ENCODE results near the gene ARHGAP26. TPM values are rescaled to one million over a fixed set of nuclear protein-coding genes. Genes with fewer than 3 reads are reported as not detected.

ARHGAP26 gene
- total RNA-seq, 4 donors from 2014 or later: 11.1 to 36.1 (median 21.8) TPM

DNA sequence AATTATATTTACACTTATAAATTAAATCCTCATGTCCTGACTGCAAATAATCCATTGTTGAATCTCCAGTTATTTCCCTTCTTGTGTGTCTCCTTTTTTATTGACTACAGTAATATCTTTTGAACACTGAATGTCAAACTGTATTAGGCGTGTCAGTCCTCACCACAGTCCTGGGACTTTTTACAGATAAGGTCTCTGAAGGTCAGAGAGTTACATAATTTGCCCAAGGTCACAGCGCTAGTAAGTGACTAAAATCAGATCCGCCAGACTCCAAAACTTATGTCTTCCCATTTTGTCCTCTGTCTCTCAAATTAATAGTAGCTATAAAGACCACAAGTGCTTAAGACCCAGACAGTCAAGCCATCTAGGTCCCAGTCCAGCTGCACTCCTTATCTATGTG, 359.0 kb downstream of the ARHGAP26 start:
- TF ChIP-seq, protein P1, sequence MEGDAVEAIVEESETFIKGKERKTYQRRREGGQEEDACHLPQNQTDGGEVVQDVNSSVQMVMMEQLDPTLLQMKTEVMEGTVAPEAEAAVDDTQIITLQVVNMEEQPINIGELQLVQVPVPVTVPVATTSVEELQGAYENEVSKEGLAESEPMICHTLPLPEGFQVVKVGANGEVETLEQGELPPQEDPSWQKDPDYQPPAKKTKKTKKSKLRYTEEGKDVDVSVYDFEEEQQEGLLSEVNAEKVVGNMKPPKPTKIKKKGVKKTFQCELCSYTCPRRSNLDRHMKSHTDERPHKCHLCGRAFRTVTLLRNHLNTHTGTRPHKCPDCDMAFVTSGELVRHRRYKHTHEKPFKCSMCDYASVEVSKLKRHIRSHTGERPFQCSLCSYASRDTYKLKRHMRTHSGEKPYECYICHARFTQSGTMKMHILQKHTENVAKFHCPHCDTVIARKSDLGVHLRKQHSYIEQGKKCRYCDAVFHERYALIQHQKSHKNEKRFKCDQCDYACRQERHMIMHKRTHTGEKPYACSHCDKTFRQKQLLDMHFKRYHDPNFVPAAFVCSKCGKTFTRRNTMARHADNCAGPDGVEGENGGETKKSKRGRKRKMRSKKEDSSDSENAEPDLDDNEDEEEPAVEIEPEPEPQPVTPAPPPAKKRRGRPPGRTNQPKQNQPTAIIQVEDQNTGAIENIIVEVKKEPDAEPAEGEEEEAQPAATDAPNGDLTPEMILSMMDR (IDR thresholded peaks at IDR 0.05): no peak
- TF ChIP-seq POLR2A (IDR thresholded peaks at IDR 0.05) (no peak), EP300 (IDR thresholded peaks at IDR 0.05) (no peak), POLR2AphosphoS5 (IDR thresholded peaks at IDR 0.05) (no peak)
- Histone ChIP-seq H3K36me3 (no peaks in the 10 kb centered on the region), H3K9me3 (no peaks in the 10 kb centered on the region), H3K27ac (no peak overlapping the region), H3K4me1 (peaks cover 37% of the 10 kb centered on the region), H3K4me3 (no peak overlapping the region), H3K27me3 (no peaks in the 10 kb centered on the region)
- 70% methylated on average over 3 of the region's 3 CpGs for WGBS
- no peak for DNase-seq (ENCODE audit: low spot score in 2 of 2)

DNA sequence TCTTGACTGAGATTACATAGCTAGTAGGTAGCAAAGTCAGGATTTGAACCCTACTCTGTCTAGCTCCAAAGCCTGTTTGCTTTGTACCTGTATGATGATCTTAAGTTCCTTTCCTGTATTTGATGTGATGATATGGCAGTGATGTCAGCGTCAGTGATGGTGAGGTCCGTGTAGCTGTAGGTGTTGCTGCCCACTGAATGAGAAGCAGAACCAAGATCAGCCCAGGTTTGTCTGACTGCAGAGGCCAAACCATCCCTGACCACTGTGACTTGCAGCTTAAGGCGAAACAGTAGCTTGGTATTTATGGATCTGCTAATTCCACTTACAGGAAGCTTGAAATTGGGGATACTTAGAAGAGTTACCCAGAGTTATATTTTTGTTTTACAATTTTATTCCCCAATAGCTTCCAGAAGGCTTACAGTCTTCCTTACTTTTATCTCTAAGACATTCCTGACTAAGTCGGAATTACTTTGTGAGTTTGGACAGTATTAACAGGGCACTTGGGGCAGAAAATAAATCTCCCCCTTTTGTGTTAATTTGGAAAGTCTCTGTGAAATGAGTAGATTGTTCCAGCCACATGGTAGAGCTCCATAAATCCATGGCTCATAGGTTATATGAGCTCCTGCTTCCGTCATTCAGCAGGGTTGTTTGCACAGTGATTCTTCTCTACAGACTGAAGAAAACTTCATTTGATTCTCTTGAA, 359.9 kb downstream of the ARHGAP26 start:
- no peak overlapping the region for H3K27ac ChIP-seq
- no peaks in the 10 kb centered on the region for H3K36me3 ChIP-seq
- no peaks in the 10 kb centered on the region for H3K9me3 ChIP-seq
- no peak for DNase-seq (ENCODE audit: low spot score in 2 of 2)
- no peaks in the 10 kb centered on the region for H3K27me3 ChIP-seq
- peaks cover 37% of the 10 kb centered on the region for H3K4me1 ChIP-seq
- 87% methylated on average over 5 of the region's 5 CpGs for WGBS
- H3K4me3 ChIP-seq: no peak overlapping the region
- no peak for TF ChIP-seq EP300 (IDR thresholded peaks at IDR 0.05)
- TF ChIP-seq, protein P1 (IDR thresholded peaks at IDR 0.05): no peak
- TF ChIP-seq POLR2AphosphoS5 (IDR thresholded peaks at IDR 0.05): no peak
- TF ChIP-seq POLR2A (IDR thresholded peaks at IDR 0.05): no peak

DNA sequence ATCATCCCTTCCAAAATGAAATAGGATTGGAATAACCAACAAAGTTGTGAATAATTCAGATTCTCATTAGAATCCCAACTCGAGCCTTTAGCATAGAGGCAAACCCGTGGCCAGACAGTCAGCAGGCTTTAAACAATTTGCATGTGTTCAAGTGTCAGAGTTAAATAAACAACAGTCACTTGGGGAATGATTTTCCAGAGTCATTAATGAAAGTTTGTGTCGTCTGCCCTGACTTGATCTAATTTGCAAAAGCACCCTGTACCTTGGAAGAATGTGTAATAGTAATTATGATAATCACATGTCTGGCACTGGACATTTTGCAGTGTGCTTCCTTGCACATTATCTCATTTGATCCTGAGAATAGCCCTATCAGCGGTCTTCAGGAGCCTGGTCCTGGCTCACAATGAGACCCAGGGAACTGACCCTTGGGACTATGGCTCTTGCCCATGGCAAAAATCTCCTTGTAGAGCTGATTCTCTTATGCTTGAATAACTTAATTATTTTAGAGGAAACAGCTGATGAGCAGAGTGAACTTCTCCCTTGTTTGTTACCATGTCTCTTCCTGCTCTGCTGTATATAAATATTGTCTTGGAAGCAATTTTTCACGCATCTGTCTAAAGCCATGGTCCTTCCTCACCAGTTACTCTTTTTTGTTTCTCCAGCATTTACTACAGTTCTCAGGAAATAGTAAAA, 360.6 kb downstream of the ARHGAP26 start:
- TF ChIP-seq POLR2A (IDR thresholded peaks at IDR 0.05) (no peak), POLR2AphosphoS5 (IDR thresholded peaks at IDR 0.05) (no peak), EP300 (IDR thresholded peaks at IDR 0.05) (no peak)
- TF ChIP-seq, protein P1 (IDR thresholded peaks at IDR 0.05): no peak
- H3K27ac ChIP-seq: no peak overlapping the region
- no peaks in the 10 kb centered on the region for H3K27me3 ChIP-seq
- no peak for DNase-seq (ENCODE audit: low spot score in 2 of 2)
- 64% methylated on average over 5 of the region's 5 CpGs for WGBS
- H3K4me1 ChIP-seq: peaks cover 37% of the 10 kb centered on the region
- no peak overlapping the region for H3K4me3 ChIP-seq
- no peaks in the 10 kb centered on the region for H3K9me3 ChIP-seq
- no peaks in the 10 kb centered on the region for H3K36me3 ChIP-seq

DNA sequence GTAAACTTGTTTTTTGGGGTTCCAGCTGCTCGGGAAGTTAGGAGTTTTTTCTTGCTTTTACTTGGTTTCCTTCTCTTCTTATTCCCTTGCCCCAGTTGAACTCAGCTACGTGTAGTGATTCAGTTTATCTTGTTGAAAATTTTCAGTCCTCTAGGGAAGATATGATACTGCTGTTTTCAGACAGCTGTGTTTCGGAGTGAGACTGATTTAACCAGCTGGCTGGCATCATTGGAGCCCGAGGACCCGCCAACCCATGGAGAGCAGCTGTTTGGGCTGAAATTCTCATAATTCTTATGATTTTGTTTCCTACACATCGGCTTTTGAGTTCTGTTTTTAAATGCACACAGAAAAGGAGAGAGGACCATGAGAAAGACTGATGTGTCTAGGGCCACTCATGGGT, 361.8 kb downstream of the ARHGAP26 start:
- WGBS: 82% methylated on average over 6 of the region's 6 CpGs
- TF ChIP-seq EP300 (IDR thresholded peaks at IDR 0.05): no peak
- TF ChIP-seq POLR2A (IDR thresholded peaks at IDR 0.05): no peak
- TF ChIP-seq, protein P1 (IDR thresholded peaks at IDR 0.05): no peak
- TF ChIP-seq POLR2AphosphoS5 (IDR thresholded peaks at IDR 0.05): no peak
- Histone ChIP-seq H3K4me3 (no peak overlapping the region), H3K9me3 (no peaks in the 10 kb centered on the region), H3K27me3 (no peaks in the 10 kb centered on the region), H3K27ac (no peak overlapping the region), H3K4me1 (peaks cover 37% of the 10 kb centered on the region), H3K36me3 (no peaks in the 10 kb centered on the region)
- no peak for DNase-seq (ENCODE audit: low spot score in 2 of 2)

DNA sequence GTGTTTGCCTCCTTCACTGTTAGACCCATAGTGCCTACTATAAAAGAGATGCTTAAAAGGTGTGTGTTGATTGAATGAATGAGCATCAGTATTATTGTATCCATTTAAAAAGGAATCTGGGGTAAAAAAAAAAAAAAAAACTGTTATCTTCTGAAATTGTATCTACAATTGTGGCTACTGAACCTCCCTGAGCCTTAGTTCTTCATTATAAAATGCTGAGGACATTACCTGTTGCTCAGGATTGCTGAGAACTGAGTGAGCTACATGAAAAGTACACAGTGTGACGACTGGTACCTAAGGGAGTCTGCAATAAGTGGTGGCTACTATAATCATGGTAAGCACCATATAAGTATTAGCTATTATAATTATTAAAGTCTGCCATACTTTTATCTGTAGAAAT, 362.6 kb downstream of the ARHGAP26 start:
- Histone ChIP-seq H3K36me3 (no peaks in the 10 kb centered on the region), H3K27me3 (no peaks in the 10 kb centered on the region), H3K27ac (no peak overlapping the region), H3K4me3 (no peak overlapping the region), H3K9me3 (no peaks in the 10 kb centered on the region), H3K4me1 (peaks cover 35% of the 10 kb centered on the region)
- TF ChIP-seq, protein P1 (IDR thresholded peaks at IDR 0.05): no peak
- 92% methylated on average over 1 of the region's 1 CpG for WGBS
- no peak for DNase-seq (ENCODE audit: low spot score in 2 of 2)
